SK-N-SH (cell line): Measurements from ENCODE around the gene SPDEF. TPM values are rescaled to one million over a fixed set of nuclear protein-coding genes. Genes with fewer than 3 reads are reported as not detected.

Source experiments
- CTCF ChIA-PET: fragments of 300-600, 350-600 bp; formaldehyde crosslinking; extraction: SDS; loops from one replicate; lab custom pipeline; 2021; lab: Yijun Ruan, JAX
- POLR2A ChIA-PET: fragments of 350-600 bp; sonication (Branson Sonifier 250); formaldehyde crosslinking; extraction: SDS; loops from one replicate; lab custom pipeline; 2020; ENCODE audit warnings: antibody characterized with exemption, inconsistent platforms; lab: Yijun Ruan, JAX
- DNase-seq: peaks from one replicate; pipeline ENCODE4 v3.0.0; 2012
- H2AFZ ChIP-seq: fragments of 200-600 bp; sonication (generic); 2 replicates; pipeline ENCODE4 v1.8.1; 2016; ENCODE audit warnings: antibody characterized with exemption, mild to moderate bottlenecking, low read depth
- H3F3A ChIP-seq: fragments of 200-600 bp; sonication (generic); replicated peaks from 2 replicates; pipeline ENCODE3; 2016; ENCODE audit warnings: antibody characterized with exemption, mild to moderate bottlenecking; ENCODE audit not compliant: insufficient read depth
- H3K27ac ChIP-seq, 2 experiments: fragments of 200-500 bp in 1 of 2; fragments of 200-600 bp in 1 of 2; sonication (Bioruptor generic) in 1 of 2; sonication (generic), shearing (Covaris generic) in 1 of 2; 2 replicates each; pipeline versions ENCODE4 v1.5.1 to v1.6.1; 2014 to 2016; ENCODE audit warnings: low read depth in 2 of 2, inconsistent platforms in 1 of 2, low read length in 1 of 2, mild to moderate bottlenecking in 1 of 2, mixed read lengths in 1 of 2
- H3K27me3 ChIP-seq: fragments of 200-600 bp; sonication (generic), shearing (Covaris generic); 2 replicates; pipeline ENCODE4 v1.6.1; 2016; ENCODE audit warnings: mixed run types; ENCODE audit not compliant: insufficient read depth
- H3K36me3 ChIP-seq, 2 experiments: fragments of 200-500 bp in 1 of 2; fragments of 200-600 bp in 1 of 2; sonication (Bioruptor generic) in 1 of 2; sonication (generic) in 1 of 2; replicated peaks in 1 of 2; 2 replicates each; pipeline versions ENCODE3 to v1.5.1; 2014 to 2016; ENCODE audit warnings: low read length in 1 of 2, mild to moderate bottlenecking in 1 of 2; ENCODE audit not compliant: insufficient read depth in 2 of 2, control insufficient read depth in 1 of 2
- H3K4me1 ChIP-seq, 2 experiments: fragments of 200-500 bp in 1 of 2; fragments of 200-600 bp in 1 of 2; sonication (Bioruptor generic) in 1 of 2; sonication (generic), shearing (Covaris generic) in 1 of 2; 2 replicates each; pipeline versions ENCODE4 v1.5.1 to v1.6.1; 2014 to 2016; ENCODE audit warnings: low read depth in 1 of 2, low read length in 1 of 2, mixed run types in 1 of 2; ENCODE audit not compliant: insufficient read depth in 2 of 2, control insufficient read depth in 1 of 2
- H3K4me2 ChIP-seq: fragments of 200-600 bp; sonication (generic), shearing (Covaris generic); 2 replicates; pipeline ENCODE4 v1.6.1; 2017; ENCODE audit warnings: mixed run types
- H3K4me3 ChIP-seq, 2 experiments: fragments of 200-500 bp in 1 of 2; fragments of 200-600 bp in 1 of 2; sonication (Bioruptor generic) in 1 of 2; sonication (generic), shearing (Covaris generic) in 1 of 2; 2 replicates each; pipeline versions ENCODE4 v1.5.1 to v1.8.1; 2014 to 2016; ENCODE audit warnings: low read depth in 2 of 2, inconsistent platforms in 1 of 2, low read length in 1 of 2, mild to moderate bottlenecking in 1 of 2, mixed read lengths in 1 of 2, moderate library complexity in 1 of 2
- H3K79me2 ChIP-seq: fragments of 200-600 bp; sonication (generic); 2 replicates; pipeline ENCODE4 v1.8.1; 2017; ENCODE audit warnings: mild to moderate bottlenecking; ENCODE audit not compliant: insufficient read depth
- H3K9ac ChIP-seq: fragments of 200-600 bp; sonication (generic); 2 replicates; pipeline ENCODE4 v1.6.1; 2017; ENCODE audit warnings: mixed run types
- H3K9me2 ChIP-seq: fragments of 200-600 bp; sonication (generic); 2 replicates; pipeline ENCODE4 v1.6.1; 2017; ENCODE audit warnings: mixed run types
- H3K9me3 ChIP-seq: fragments of 200-600 bp; sonication (generic); 2 replicates; pipeline ENCODE4 v1.6.1; 2017; ENCODE audit warnings: mixed run types, mild to moderate bottlenecking, moderate library complexity
- H4K20me1 ChIP-seq: fragments of 200-600 bp; sonication (generic); 2 replicates; pipeline ENCODE4 v1.6.1; 2017; ENCODE audit warnings: mild to moderate bottlenecking, mixed run types; ENCODE audit not compliant: insufficient read depth
- CTCF ChIP-seq: fragments of 200-600 bp; sonication (generic); IDR thresholded peaks from 2 replicates; pipeline ENCODE4 v1.6.1; 2017; ENCODE audit warnings: antibody characterized with exemption, mild to moderate bottlenecking, moderate library complexity
- ELF1 ChIP-seq: IDR thresholded peaks from 2 replicates; pipeline ENCODE4 v1.4.0; 2012
- EP300 ChIP-seq, 2 experiments: IDR thresholded peaks; 2 replicates each; pipeline versions ENCODE4 v1.4.0 to v1.6.1; 2012; ENCODE audit warnings: borderline replicate concordance in 1 of 2, low read depth in 1 of 2, low read length in 1 of 2
- FOXM1 ChIP-seq: IDR thresholded peaks from 2 replicates; pipeline ENCODE4 v1.4.0; 2012; ENCODE audit warnings: low read depth, mild to moderate bottlenecking
- GABPA ChIP-seq: IDR thresholded peaks from 2 replicates; pipeline ENCODE4 v1.4.0; 2012; ENCODE audit warnings: low read depth, mild to moderate bottlenecking
- IRF3 ChIP-seq: fragments of 150-350 bp; IDR thresholded peaks from 2 replicates; pipeline ENCODE4 v1.6.1; 2016; ENCODE audit warnings: mild to moderate bottlenecking, low read depth, low read length
- NRF1 ChIP-seq: IDR thresholded peaks from 2 replicates; pipeline ENCODE4 v1.6.1; 2012; ENCODE audit warnings: low read depth, mild to moderate bottlenecking, low read length
- PBX3 ChIP-seq: IDR thresholded peaks from 2 replicates; pipeline ENCODE4; 2012
- REST ChIP-seq: IDR thresholded peaks from 2 replicates; pipeline ENCODE4 v1.6.1; 2012; ENCODE audit warnings: mild to moderate bottlenecking, low read depth, low read length, moderate library complexity
- RFX5 ChIP-seq: IDR thresholded peaks from 2 replicates; pipeline ENCODE4 v1.6.1; 2012; ENCODE audit warnings: mild to moderate bottlenecking, improper control_type of control experiment, low read length
- RXRA ChIP-seq: IDR thresholded peaks from 2 replicates; pipeline ENCODE4 v1.4.0; 2012; ENCODE audit warnings: low read depth, mild to moderate bottlenecking, borderline replicate concordance
- SIN3A ChIP-seq: IDR thresholded peaks from 2 replicates; pipeline ENCODE4 v1.6.1; 2012; ENCODE audit warnings: low read depth, mild to moderate bottlenecking, low read length, moderate library complexity, borderline replicate concordance
- SMC3 ChIP-seq: IDR thresholded peaks from 2 replicates; pipeline ENCODE4 v1.6.1; 2012; ENCODE audit warnings: low read depth, low read length, improper control_type of control experiment
- TCF12 ChIP-seq: IDR thresholded peaks from 2 replicates; pipeline ENCODE4 v1.4.0; 2012
- USF2 ChIP-seq: fragments of 150-350 bp; IDR thresholded peaks from 2 replicates; pipeline ENCODE4 v1.6.1; 2017; ENCODE audit warnings: antibody characterized with exemption, low read length, low read depth, borderline replicate concordance
- YY1 ChIP-seq: IDR thresholded peaks from 2 replicates; pipeline ENCODE4 v1.4.0; 2012; ENCODE audit warnings: low read depth, mild to moderate bottlenecking
- ZBTB33 ChIP-seq: IDR thresholded peaks from 2 replicates; pipeline ENCODE4 v1.4.0; 2012; ENCODE audit warnings: low read depth, borderline replicate concordance
- WGBS: methylation state at CpG from one replicate; pipeline ENCODE4 v1.1.6; 2017; ENCODE audit warnings: low lambda C conversion rate; 5-methylcytosine and 5-hydroxymethylcytosine counted together
- polyA plus RNA-seq, 3 experiments: library from polyadenylated mRNA; depleted of rRNA; stranded (reverse); fragments of >200 nt; gene quantifications; 2 replicates each; pipeline ENCODE4 v1.2.3, GENCODE V29; 2012

SPDEF gene
- polyA plus RNA-seq, 1 of the 3 experiments (the other 2 are of a cell fraction) = 0.10 TPM

- no peaks in the 10 kb centered on the region for H3K36me3 ChIP-seq
- POLR2A ChIA-PET = no interaction called here
- TF ChIP-seq PBX3 (no peak), ELF1 (no peak), RFX5 (no peak), RXRA (no peak), SIN3A (no peak), NRF1 (no peak), EP300 (IDR thresholded peaks at IDR 0.05; ENCODE audit: borderline replicate concordance in 1 of 2, low read depth in 1 of 2, low read length in 1 of 2) (no peak)
These were observed 15.3 kb downstream of the SPDEF start for GRCh38 chr6:34540841-34541240.

GRCh38 chr6:34540222-34540621 is 15.9 kb downstream of the SPDEF start:
- H3F3A ChIP-seq = no peaks in the 10 kb centered on the region
- DNase-seq = no peak
- no peak overlapping the region for H3K4me3 ChIP-seq
- H3K9me2 ChIP-seq = no peaks in the 10 kb centered on the region
- H3K36me3 ChIP-seq = no peaks in the 10 kb centered on the region
- no peaks in the 10 kb centered on the region for H4K20me1 ChIP-seq
- H3K4me1 ChIP-seq = peaks cover 6 to 17% of the 10 kb centered on the region in 2 experiments; a peak in 1 of 4 replicates
- ChIA-PET POLR2A (no interaction called here), CTCF (interaction anchor here (0.7 to 0.9 kb wide), 3 partner anchors 81 to 344 kb away, joined by 3 to 4 read pairs (median 3); no protein-coding TSS in a partner anchor)
- H3K79me2 ChIP-seq = no peaks in the 10 kb centered on the region
- no peak overlapping the region for H3K4me2 ChIP-seq
- H3K9ac ChIP-seq = no peak overlapping the region
- WGBS = 66% methylated on average over 5 of the region's 5 CpGs
- H3K27me3 ChIP-seq = no peaks in the 10 kb centered on the region
- no peak overlapping the region for H2AFZ ChIP-seq
- H3K9me3 ChIP-seq = no peaks in the 10 kb centered on the region
- no peak overlapping the region for H3K27ac ChIP-seq
- TF ChIP-seq ZBTB33 (no peak), TCF12 (no peak), USF2 (no peak), SIN3A (no peak), SMC3 (no peak), REST (no peak), YY1 (no peak), IRF3 (no peak), GABPA (no peak), CTCF (no peak), FOXM1 (no peak), NRF1 (no peak)

More at GRCh38 chr6:34540841-34541240, 15.3 kb downstream of the SPDEF start:
- no peaks in the 10 kb centered on the region for H3F3A ChIP-seq
- no peaks in the 10 kb centered on the region for H4K20me1 ChIP-seq
- no peaks in the 10 kb centered on the region for H3K79me2 ChIP-seq
- no peak overlapping the region for H3K9ac ChIP-seq
- no peak for DNase-seq
- no peaks in the 10 kb centered on the region for H3K9me3 ChIP-seq
- no peak overlapping the region for H3K4me3 ChIP-seq
- WGBS = 91% methylated on average over 6 of the region's 8 CpGs
- no peak overlapping the region for H2AFZ ChIP-seq
- no peaks in the 10 kb centered on the region for H3K27me3 ChIP-seq
- H3K27ac ChIP-seq = no peak overlapping the region
- H3K4me2 ChIP-seq = no peak overlapping the region
- CTCF ChIA-PET = interaction anchor here (0.9 kb wide), 2 partner anchors 83 to 344 kb away, joined by 3 to 4 read pairs; no protein-coding TSS in a partner anchor
- H3K9me2 ChIP-seq = no peaks in the 10 kb centered on the region
- peaks cover 6 to 17% of the 10 kb centered on the region in 2 experiments; a peak in 1 of 4 replicates for H3K4me1 ChIP-seq
